ENCODE data around the gene TADA1.

DNA sequence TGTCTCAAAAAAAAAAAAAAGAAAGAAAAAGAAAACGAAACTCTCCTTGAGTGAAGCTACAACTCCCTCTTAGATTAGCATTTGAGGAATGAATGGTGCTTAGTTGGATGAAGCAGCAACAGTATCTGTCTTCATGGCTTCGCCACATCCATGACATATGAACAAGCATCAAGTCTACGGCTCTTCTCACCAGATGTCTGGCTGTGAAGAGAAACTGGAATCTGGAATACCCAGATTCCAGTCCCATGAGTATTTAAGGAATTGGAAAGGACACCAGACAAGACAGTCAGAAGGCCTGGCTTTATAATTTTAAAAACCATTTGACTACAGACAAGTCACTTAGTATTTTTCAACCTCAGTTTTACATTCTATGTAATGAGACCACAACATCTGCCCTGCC, 38.0 kb upstream of the TADA1 start:
- TF ChIP-seq, protein P1, sequence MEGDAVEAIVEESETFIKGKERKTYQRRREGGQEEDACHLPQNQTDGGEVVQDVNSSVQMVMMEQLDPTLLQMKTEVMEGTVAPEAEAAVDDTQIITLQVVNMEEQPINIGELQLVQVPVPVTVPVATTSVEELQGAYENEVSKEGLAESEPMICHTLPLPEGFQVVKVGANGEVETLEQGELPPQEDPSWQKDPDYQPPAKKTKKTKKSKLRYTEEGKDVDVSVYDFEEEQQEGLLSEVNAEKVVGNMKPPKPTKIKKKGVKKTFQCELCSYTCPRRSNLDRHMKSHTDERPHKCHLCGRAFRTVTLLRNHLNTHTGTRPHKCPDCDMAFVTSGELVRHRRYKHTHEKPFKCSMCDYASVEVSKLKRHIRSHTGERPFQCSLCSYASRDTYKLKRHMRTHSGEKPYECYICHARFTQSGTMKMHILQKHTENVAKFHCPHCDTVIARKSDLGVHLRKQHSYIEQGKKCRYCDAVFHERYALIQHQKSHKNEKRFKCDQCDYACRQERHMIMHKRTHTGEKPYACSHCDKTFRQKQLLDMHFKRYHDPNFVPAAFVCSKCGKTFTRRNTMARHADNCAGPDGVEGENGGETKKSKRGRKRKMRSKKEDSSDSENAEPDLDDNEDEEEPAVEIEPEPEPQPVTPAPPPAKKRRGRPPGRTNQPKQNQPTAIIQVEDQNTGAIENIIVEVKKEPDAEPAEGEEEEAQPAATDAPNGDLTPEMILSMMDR (IDR thresholded peaks at IDR 0.05), result no peak
- TF ChIP-seq POLR2A (IDR thresholded peaks at IDR 0.05), result no peak
